ENCODE data around the gene FN1. TPM values are rescaled to one million over a fixed set of nuclear protein-coding genes. Genes with fewer than 3 reads are reported as not detected.

FN1 gene
- polyA plus RNA-seq, 1 donor (not counting 4 experiments of a cell fraction or from before 2014, with no cell fraction given), result 1,649 TPM

- H3K79me2 ChIP-seq (ENCODE audit: control insufficient read depth, insufficient read depth, low read length), result no peaks in the 10 kb centered on the region
- H3K36me3 ChIP-seq (ENCODE audit: control insufficient read depth in 2 of 2, extremely low read depth in 1 of 2, insufficient read depth in 2 of 2, low read length in 2 of 2), result peaks cover 0 to 4% of the 10 kb centered on the region in 2 experiments
- no peak for FAIRE-seq
- no peak for TF ChIP-seq EZH2 (IDR thresholded peaks at IDR 0.05; ENCODE audit: low read length)
- TF ChIP-seq CTCF (optimal IDR thresholded peaks at IDR 0.05 in 1 of 3, IDR thresholded peaks at IDR 0.05 in 1 of 3, conservative IDR thresholded peaks at IDR 0.05 in 1 of 3; ENCODE audit: extremely low read depth in 1 of 3, insufficient read depth in 2 of 3, low read length in 3 of 3), result no peak
- H3K4me1 ChIP-seq (ENCODE audit: control insufficient read depth, extremely low read depth, insufficient read depth, low read length), result no peaks in the 10 kb centered on the region
- no peaks in the 10 kb centered on the region for H3K27me3 ChIP-seq (ENCODE audit: control insufficient read depth, extremely low read depth, insufficient read depth, low read length)
- dilution Hi-C loops (cut with MboI; ENCODE audit: extremely low pct_ligation_motif_present, low sequenced_read_pairs), result no loop called here
- H4K20me1 ChIP-seq (ENCODE audit: control insufficient read depth, extremely low read depth, insufficient read depth, low read length), result no peaks in the 10 kb centered on the region
- H3K27ac ChIP-seq (ENCODE audit: control insufficient read depth, insufficient read depth, low read length), result no peak overlapping the region
- H3K4me2 ChIP-seq (ENCODE audit: control insufficient read depth, extremely low read depth, insufficient read depth, low read depth, low read length), result no peak overlapping the region
- H3K4me3 ChIP-seq (ENCODE audit: control insufficient read depth in 2 of 3, extremely low read depth in 1 of 3, insufficient read depth in 2 of 3, low read depth in 1 of 3, low read length in 3 of 3), result no peak overlapping the region
- H3K9me3 ChIP-seq (ENCODE audit: control insufficient read depth, low read depth, low read length), result no peaks in the 10 kb centered on the region
- H2AFZ ChIP-seq (ENCODE audit: control insufficient read depth, low read length), result no peak overlapping the region
- DNase-seq (ENCODE audit: low read depth, low spot score), result no peak
- no peak overlapping the region for H3K9ac ChIP-seq (ENCODE audit: control insufficient read depth, extremely low read depth, insufficient read depth, low read length)
- H3K9me1 ChIP-seq (ENCODE audit: control insufficient read depth, extremely low read depth, insufficient read depth, low read length), result no peaks in the 10 kb centered on the region
Observed at GRCh38 chr2:215356334-215356947, 79.4 kb downstream of the FN1 start.

GRCh38 chr2:215355801-215356200 lies 80.1 kb downstream of the FN1 start:
- Histone ChIP-seq H2AFZ (ENCODE audit: control insufficient read depth, low read length) (no peak overlapping the region), H3K36me3 (ENCODE audit: control insufficient read depth in 2 of 2, extremely low read depth in 1 of 2, insufficient read depth in 2 of 2, low read length in 2 of 2) (peaks cover 0 to 4% of the 10 kb centered on the region in 2 experiments), H3K4me3 (ENCODE audit: control insufficient read depth in 2 of 3, extremely low read depth in 1 of 3, insufficient read depth in 2 of 3, low read depth in 1 of 3, low read length in 3 of 3) (no peak overlapping the region), H3K79me2 (ENCODE audit: control insufficient read depth, insufficient read depth, low read length) (no peaks in the 10 kb centered on the region), H3K27me3 (ENCODE audit: control insufficient read depth, extremely low read depth, insufficient read depth, low read length) (no peaks in the 10 kb centered on the region), H4K20me1 (ENCODE audit: control insufficient read depth, extremely low read depth, insufficient read depth, low read length) (no peaks in the 10 kb centered on the region), H3K9ac (ENCODE audit: control insufficient read depth, extremely low read depth, insufficient read depth, low read length) (no peak overlapping the region), H3K4me2 (ENCODE audit: control insufficient read depth, extremely low read depth, insufficient read depth, low read depth, low read length) (no peak overlapping the region), H3K9me3 (ENCODE audit: control insufficient read depth, low read depth, low read length) (no peaks in the 10 kb centered on the region), H3K27ac (ENCODE audit: control insufficient read depth, insufficient read depth, low read length) (no peak overlapping the region), H3K4me1 (ENCODE audit: control insufficient read depth, extremely low read depth, insufficient read depth, low read length) (no peaks in the 10 kb centered on the region), H3K9me1 (ENCODE audit: control insufficient read depth, extremely low read depth, insufficient read depth, low read length) (no peaks in the 10 kb centered on the region)
- TF ChIP-seq CTCF (optimal IDR thresholded peaks at IDR 0.05 in 1 of 3, IDR thresholded peaks at IDR 0.05 in 1 of 3, conservative IDR thresholded peaks at IDR 0.05 in 1 of 3; ENCODE audit: extremely low read depth in 1 of 3, insufficient read depth in 2 of 3, low read length in 3 of 3), result no peak
- no peak for TF ChIP-seq EZH2 (IDR thresholded peaks at IDR 0.05; ENCODE audit: low read length)
- FAIRE-seq, result no peak
- dilution Hi-C loops (cut with MboI; ENCODE audit: extremely low pct_ligation_motif_present, low sequenced_read_pairs), result no loop called here
- DNase-seq (ENCODE audit: low read depth, low spot score), result no peak
